T1000 (cell line): ENCODE measurements around the gene IL10RA.
"Not testable (repeated sequence)": the region's sequence is repeated elsewhere in the genome, so short reads cannot be mapped to it uniquely, and the experiment has no call there.

Experiments used
- DNase-seq: peaks from one replicate; lab custom pipeline; 2025; ENCODE audit warnings: mixed read lengths; lab: John Stamatoyannopoulos, UW

IL10RA gene

GRCh38 chr11:117962826-117963225, 23.4 kb upstream of the IL10RA start:
- no peak for DNase-seq

- no peak for DNase-seq
Observed at GRCh38 chr11:117966908-117967307, 19.3 kb upstream of the IL10RA start.

- DNase-seq = no peak
Observed at GRCh38 chr11:117969160-117969991, 16.8 kb upstream of the IL10RA start.

- no peak for DNase-seq
Observed at GRCh38 chr11:117970400-117971024, 15.7 kb upstream of the IL10RA start.

GRCh38 chr11:117972044-117972443, 14.2 kb upstream of the IL10RA start:
- DNase-seq = no peak

- no peak for DNase-seq
Observed at GRCh38 chr11:117972629-117973502, 13.3 kb upstream of the IL10RA start.

- no peak for DNase-seq
Observed at GRCh38 chr11:117973503-117973860, 12.7 kb upstream of the IL10RA start.

- DNase-seq = no peak
Observed at GRCh38 chr11:117976445-117976844, 9.7 kb upstream of the IL10RA start.

GRCh38 chr11:117977029-117977428, 9.2 kb upstream of the IL10RA start:
- DNase-seq = no peak

GRCh38 chr11:117977612-117978264, 8.5 kb upstream of the IL10RA start:
- not testable (repeated sequence) for DNase-seq

GRCh38 chr11:117978291-117978910, 7.8 kb upstream of the IL10RA start:
- DNase-seq = not testable (repeated sequence)

GRCh38 chr11:117978991-117979390, 7.2 kb upstream of the IL10RA start:
- DNase-seq = no peak

- DNase-seq = no peak
Observed at GRCh38 chr11:117979481-117980211, 6.5 kb upstream of the IL10RA start.

- no peak for DNase-seq
Observed at GRCh38 chr11:117980280-117980679, 5.9 kb upstream of the IL10RA start.

- no peak for DNase-seq
Observed at GRCh38 chr11:117980720-117981119, 5.5 kb upstream of the IL10RA start.

GRCh38 chr11:117983163-117983475, 3.1 kb upstream of the IL10RA start:
- DNase-seq = no peak

GRCh38 chr11:117984476-117984875, 1.7 kb upstream of the IL10RA start:
- no peak for DNase-seq

GRCh38 chr11:117986981-117987574, 884 bp downstream of the IL10RA start:
- no peak for DNase-seq

GRCh38 chr11:117989351-117990102, 3.3 kb downstream of the IL10RA start:
- DNase-seq = no peak

- no peak for DNase-seq
Observed at GRCh38 chr11:117992136-117992535, 5.9 kb downstream of the IL10RA start.
